GM18520 (cell line): ENCODE measurements around the gene HMCN2.

Experiments used
- ATAC-seq: cut with Tn5 transposase; IDR thresholded peaks from one replicate; pipeline ENCODE4 v1.9.1; 2021; ENCODE audit not compliant: unreplicated experiment

HMCN2 gene

GRCh38 chr9:130362691-130363090 is 97.1 kb downstream of the HMCN2 start:
- no peak for ATAC-seq

GRCh38 chr9:130363755-130364404 is 98.3 kb downstream of the HMCN2 start:
- ATAC-seq = no peak

GRCh38 chr9:130364619-130365322 is 99.2 kb downstream of the HMCN2 start:
- no peak for ATAC-seq

- no peak for ATAC-seq
Measured at GRCh38 chr9:130365323-130365721, 99.8 kb downstream of the HMCN2 start.

GRCh38 chr9:130366072-130366471 is 100.5 kb downstream of the HMCN2 start:
- ATAC-seq = no peak

GRCh38 chr9:130366888-130367550 is 101.5 kb downstream of the HMCN2 start:
- ATAC-seq = no peak

- no peak for ATAC-seq
Measured at GRCh38 chr9:130368631-130369103, 103.1 kb downstream of the HMCN2 start.

- no peak for ATAC-seq
Measured at GRCh38 chr9:130370226-130370625, 104.7 kb downstream of the HMCN2 start.

GRCh38 chr9:130371196-130371966 is 105.8 kb downstream of the HMCN2 start:
- ATAC-seq = no peak

- no peak for ATAC-seq
Measured at GRCh38 chr9:130372057-130372456, 106.5 kb downstream of the HMCN2 start.

GRCh38 chr9:130373679-130374325 is 108.2 kb downstream of the HMCN2 start:
- no peak for ATAC-seq

GRCh38 chr9:130377612-130378011 is 112.1 kb downstream of the HMCN2 start:
- ATAC-seq = no peak

GRCh38 chr9:130378875-130379648 is 113.5 kb downstream of the HMCN2 start:
- ATAC-seq = no peak

GRCh38 chr9:130379649-130379970 is 114.0 kb downstream of the HMCN2 start:
- no peak for ATAC-seq

- no peak for ATAC-seq
Measured at GRCh38 chr9:130380920-130381469, 115.4 kb downstream of the HMCN2 start.

GRCh38 chr9:130381660-130382059 is 116.1 kb downstream of the HMCN2 start:
- no peak for ATAC-seq

GRCh38 chr9:130382096-130382495 is 116.5 kb downstream of the HMCN2 start:
- ATAC-seq = no peak

GRCh38 chr9:130382636-130383349 is 117.2 kb downstream of the HMCN2 start:
- no peak for ATAC-seq

GRCh38 chr9:130383350-130383715 is 117.8 kb downstream of the HMCN2 start:
- ATAC-seq = no peak
